Caco-2 (cell line): ENCODE data around the gene APOOL. TPM values are rescaled to one million over a fixed set of nuclear protein-coding genes. Genes with fewer than 3 reads are reported as not detected.
A peak's percentile ranks its signal among the peaks of the same experiment; 100 is the strongest.
"Not testable (repeated sequence)": the region's sequence is repeated elsewhere in the genome, so short reads cannot be mapped to it uniquely, and the experiment has no call there.

Source experiments
- Bru-seq: library from RNA; stranded (reverse); fragments of 400-500 nt; gene quantifications from one replicate; lab custom pipeline; 2021; lab: Mats Ljungman, UMichigan
- BruChase-seq, 2 experiments: library from RNA; stranded (reverse); fragments of 400-500 nt; gene quantifications; one replicate each; lab custom pipeline; 2021; lab: Mats Ljungman, UMichigan
- BruUV-seq: library from RNA; stranded (reverse); fragments of 400-500 nt; replicated peaks from 2 replicates; lab custom pipeline; 2021; lab: Mats Ljungman, UMichigan
- CTCF ChIA-PET: fragments of 300-600 bp; sonication (Branson Sonifier 250); formaldehyde crosslinking; loops from one replicate; lab custom pipeline; 2022; ENCODE audit warnings: antibody characterized with exemption; lab: Charles Lee
- POLR2A ChIA-PET: fragments of 300-600 bp; sonication (Branson Sonifier 250); formaldehyde crosslinking; loops from one replicate; lab custom pipeline; 2022; ENCODE audit warnings: antibody characterized with exemption; lab: Charles Lee
- DNase-seq, 2 experiments: peaks; one replicate each; pipeline versions ENCODE4 v3.0.0 to v3.0.0-alpha.2; 2020 to 2022
- H3K27me3 ChIP-seq: replicated peaks from 2 replicates; pipeline ENCODE4 v1.6.0; 2011; ENCODE audit warnings: low read length; ENCODE audit not compliant: control insufficient read depth, insufficient read depth
- H3K36me3 ChIP-seq: 2 replicates; pipeline ENCODE4 v1.5.1; 2011; ENCODE audit warnings: low read length; ENCODE audit not compliant: control insufficient read depth, insufficient read depth
- H3K4me1 ChIP-seq: fragments of 250-450 bp; sonication (Bioruptor Pico); 2 replicates; pipeline ENCODE4 v1.5.1; 2020; ENCODE audit warnings: mild to moderate bottlenecking
- H3K4me3 ChIP-seq: 2 replicates; pipeline ENCODE4 v1.5.1; 2011; ENCODE audit warnings: low read depth, mild to moderate bottlenecking, control low read depth, low read length
- H3K9me3 ChIP-seq: fragments of 250-450 bp; sonication (Bioruptor Pico); 2 replicates; pipeline ENCODE4 v1.5.1; 2020; ENCODE audit warnings: mild to moderate bottlenecking, moderate library complexity
- H3K27ac Mint-ChIP-seq: one replicate; pipeline ENCODE4 v1.8.0; 2022; ENCODE audit warnings: mixed read lengths; ENCODE audit not compliant: unreplicated experiment
- H3K27me3 Mint-ChIP-seq: one replicate; pipeline ENCODE4 v1.8.0; 2022; ENCODE audit warnings: mixed read lengths; ENCODE audit not compliant: insufficient read depth, unreplicated experiment
- H3K36me3 Mint-ChIP-seq: one replicate; pipeline ENCODE4 v1.8.0; 2022; ENCODE audit warnings: mild to moderate bottlenecking, mixed read lengths; ENCODE audit not compliant: insufficient read depth, unreplicated experiment
- H3K4me1 Mint-ChIP-seq: one replicate; pipeline ENCODE4 v1.8.0; 2022; ENCODE audit warnings: low read depth, mixed read lengths; ENCODE audit not compliant: unreplicated experiment
- H3K4me3 Mint-ChIP-seq: one replicate; pipeline ENCODE4 v1.8.0; 2022; ENCODE audit warnings: mild to moderate bottlenecking, moderate library complexity, mixed read lengths; ENCODE audit not compliant: unreplicated experiment
- H3K9me3 Mint-ChIP-seq: one replicate; pipeline ENCODE4 v1.8.0; 2022; ENCODE audit warnings: mixed read lengths; ENCODE audit not compliant: unreplicated experiment
- CTCF ChIP-seq, 2 experiments: fragments of 200-600 bp in 1 of 2; IDR thresholded peaks; 1 replicate in 1 of 2; 2 replicates in 1 of 2; pipeline versions ENCODE4 v1.5.1 to v1.8.0; 2011 to 2022; ENCODE audit warnings: antibody characterized with exemption in 1 of 2, control low read depth in 1 of 2, inconsistent platforms in 1 of 2, low read depth in 1 of 2, low read length in 1 of 2, mild to moderate bottlenecking in 1 of 2, moderate library complexity in 1 of 2; ENCODE audit not compliant: insufficient read depth in 1 of 2, severe bottlenecking in 1 of 2, unreplicated experiment in 1 of 2
- intact Hi-C: fragments of 100-400 bp; cut with micrococcal nuclease; formaldehyde crosslinking; loops from one replicate; pipeline ENCODE4 v1.10.0; 2022; ENCODE audit not compliant: unreplicated experiment
- long read RNA-seq: library from polyadenylated mRNA; stranded (forward); transcript quantifications from one replicate; pipeline ENCODE4 v2.0.0, GENCODE V29; 2022
- total RNA-seq: library from RNA; stranded (reverse); gene quantifications from 2 replicates; pipeline ENCODE4 v1.2.3, GENCODE V29; 2022

The APOOL gene
- total RNA-seq (20.0 and 21.8 TPM in 2 replicates), Bru-seq, nascent RNA (percentile 72 among the genes with signal in this experiment), BruChase-seq, experiment 1, labeled RNA remaining after a 2-hour chase (percentile 72 among the genes with signal in this experiment), BruChase-seq, experiment 2, labeled RNA remaining after a 6-hour chase (percentile 79 among the genes with signal in this experiment)
- long read RNA-seq, partial matches to known transcripts: 0 of 4 reads
- long read RNA-seq, other reads (novel, unspliced or antisense): 3 of 4 reads

GRCh38 chrX:85003655-85004244, at the start of gene APOOL:
TSS of gene APOOL (plus strand) at chrX:85003877. CDS start at chrX:85003913, 36 bp downstream.
- TF ChIP-seq CTCF (IDR thresholded peaks at IDR 0.05; ENCODE audit: insufficient read depth in 1 of 2, low read depth in 1 of 2, low read length in 1 of 2, severe bottlenecking in 1 of 2, unreplicated experiment in 1 of 2): no peak
- intact Hi-C loops: loop anchor here (5.0 kb wide), 1 partner anchor 44 kb away; no protein-coding TSS in a partner anchor

GRCh38 chrX:84956304-84956703, 47.4 kb upstream of the APOOL start:
- H3K9me3 ChIP-seq: no peaks in the 10 kb centered on the region
- ChIA-PET CTCF (no interaction called here), POLR2A (no interaction called here)
- no TSS peak for BruUV-seq
- no peaks in the 10 kb centered on the region for H3K36me3 Mint-ChIP-seq
- H3K4me3 Mint-ChIP-seq: no peak overlapping the region
- no peak overlapping the region for H3K4me3 ChIP-seq
- no peaks in the 10 kb centered on the region for H3K27me3 ChIP-seq
- no peak for DNase-seq
- H3K27ac Mint-ChIP-seq: no peak overlapping the region
- H3K9me3 Mint-ChIP-seq: no peaks in the 10 kb centered on the region
- H3K27me3 Mint-ChIP-seq: no peaks in the 10 kb centered on the region
- no peak for TF ChIP-seq CTCF (IDR thresholded peaks at IDR 0.05; ENCODE audit: insufficient read depth in 1 of 2, low read depth in 1 of 2, low read length in 1 of 2, severe bottlenecking in 1 of 2, unreplicated experiment in 1 of 2)
- no peaks in the 10 kb centered on the region for H3K4me1 Mint-ChIP-seq
- H3K36me3 ChIP-seq: no peaks in the 10 kb centered on the region
- no peaks in the 10 kb centered on the region for H3K4me1 ChIP-seq
- intact Hi-C loops: no loop called here

More at GRCh38 chrX:85003655-85004244, at the start of gene APOOL:
- H3K9me3 ChIP-seq: no peaks in the 10 kb centered on the region
- Mint-ChIP-seq H3K4me3 (peak within 1 kb of the TSS; percentile 84), H3K36me3 (no peaks in the 10 kb centered on the region), H3K27ac (peak within 1 kb of the TSS; percentile 88), H3K4me1 (no peaks in the 10 kb centered on the region), H3K9me3 (peaks cover 3% of the 10 kb centered on the region), H3K27me3 (no peaks in the 10 kb centered on the region)
- CTCF ChIA-PET: interaction anchor here (1.4 kb wide), 1 partner anchor 49 kb away, joined by 8 read pairs; no protein-coding TSS in a partner anchor
- BruUV-seq: TSS peak; percentile 74
- DNase-seq: peak; percentile 88 to 90
- no peaks in the 10 kb centered on the region for H3K27me3 ChIP-seq
- POLR2A ChIA-PET: no interaction called here
- H3K36me3 ChIP-seq: no peaks in the 10 kb centered on the region
- H3K4me1 ChIP-seq: no peaks in the 10 kb centered on the region
- H3K4me3 ChIP-seq: peak within 1 kb of the TSS; percentile 63

GRCh38 chrX:84974803-84975202, 28.9 kb upstream of the APOOL start:
- Histone ChIP-seq H3K36me3 (no peaks in the 10 kb centered on the region), H3K9me3 (no peaks in the 10 kb centered on the region), H3K4me3 (no peak overlapping the region), H3K4me1 (no peaks in the 10 kb centered on the region), H3K27me3 (no peaks in the 10 kb centered on the region)
- no peak for DNase-seq
- ChIA-PET POLR2A (no interaction called here), CTCF (no interaction called here)
- no peak overlapping the region for H3K27ac Mint-ChIP-seq
- H3K27me3 Mint-ChIP-seq: peaks cover 2% of the 10 kb centered on the region
- intact Hi-C loops: no loop called here
- H3K4me3 Mint-ChIP-seq: no peak overlapping the region
- H3K36me3 Mint-ChIP-seq: no peaks in the 10 kb centered on the region
- no peaks in the 10 kb centered on the region for H3K4me1 Mint-ChIP-seq
- H3K9me3 Mint-ChIP-seq: peaks cover 9% of the 10 kb centered on the region
- BruUV-seq: no TSS peak
- no peak for TF ChIP-seq CTCF (IDR thresholded peaks at IDR 0.05; ENCODE audit: insufficient read depth in 1 of 2, low read depth in 1 of 2, low read length in 1 of 2, severe bottlenecking in 1 of 2, unreplicated experiment in 1 of 2)

GRCh38 chrX:84991739-84992138, 11.9 kb upstream of the APOOL start:
- H3K9me3 Mint-ChIP-seq, H3K4me1 Mint-ChIP-seq, intact Hi-C loops, H3K36me3 Mint-ChIP-seq, CTCF ChIA-PET, DNase-seq, H3K27me3 Mint-ChIP-seq, H3K4me3 ChIP-seq, H3K9me3 ChIP-seq, POLR2A ChIA-PET, BruUV-seq, H3K27ac Mint-ChIP-seq, H3K4me3 Mint-ChIP-seq, H3K27me3 ChIP-seq, H3K36me3 ChIP-seq, H3K4me1 ChIP-seq: not testable (repeated sequence)
